LNCAP (cell line): Measurements from ENCODE around the gene SPAST.

Experiments
- TF ChIP-seq, protein P1 (sequence below): fragments of 450-650 bp; IDR thresholded peaks from 2 replicates; pipeline ENCODE4 v1.5.1; 2017; ENCODE audit warnings: mild to moderate bottlenecking

The SPAST gene

DNA sequence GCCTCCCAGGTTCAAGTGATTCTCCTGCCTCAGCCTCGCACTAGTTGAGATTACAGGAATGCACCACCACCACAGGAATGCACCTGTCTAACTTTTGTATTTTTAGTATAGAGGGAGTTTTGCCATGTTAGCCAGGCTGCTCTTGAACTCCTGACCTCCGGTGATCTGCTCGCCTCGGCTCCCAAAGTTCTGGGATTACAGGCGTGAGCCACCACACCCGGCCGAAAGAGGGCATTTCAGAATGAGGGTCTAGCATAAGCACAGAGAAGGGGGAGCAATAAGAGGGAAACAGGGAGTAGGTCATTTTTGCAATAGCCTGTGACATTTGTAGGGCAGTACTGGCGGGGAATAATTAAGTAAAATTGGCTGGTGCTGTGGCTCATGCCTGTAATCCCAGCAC is 1.9 kb upstream of the SPAST start:
- TF ChIP-seq, protein P1, sequence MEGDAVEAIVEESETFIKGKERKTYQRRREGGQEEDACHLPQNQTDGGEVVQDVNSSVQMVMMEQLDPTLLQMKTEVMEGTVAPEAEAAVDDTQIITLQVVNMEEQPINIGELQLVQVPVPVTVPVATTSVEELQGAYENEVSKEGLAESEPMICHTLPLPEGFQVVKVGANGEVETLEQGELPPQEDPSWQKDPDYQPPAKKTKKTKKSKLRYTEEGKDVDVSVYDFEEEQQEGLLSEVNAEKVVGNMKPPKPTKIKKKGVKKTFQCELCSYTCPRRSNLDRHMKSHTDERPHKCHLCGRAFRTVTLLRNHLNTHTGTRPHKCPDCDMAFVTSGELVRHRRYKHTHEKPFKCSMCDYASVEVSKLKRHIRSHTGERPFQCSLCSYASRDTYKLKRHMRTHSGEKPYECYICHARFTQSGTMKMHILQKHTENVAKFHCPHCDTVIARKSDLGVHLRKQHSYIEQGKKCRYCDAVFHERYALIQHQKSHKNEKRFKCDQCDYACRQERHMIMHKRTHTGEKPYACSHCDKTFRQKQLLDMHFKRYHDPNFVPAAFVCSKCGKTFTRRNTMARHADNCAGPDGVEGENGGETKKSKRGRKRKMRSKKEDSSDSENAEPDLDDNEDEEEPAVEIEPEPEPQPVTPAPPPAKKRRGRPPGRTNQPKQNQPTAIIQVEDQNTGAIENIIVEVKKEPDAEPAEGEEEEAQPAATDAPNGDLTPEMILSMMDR, result no peak

DNA sequence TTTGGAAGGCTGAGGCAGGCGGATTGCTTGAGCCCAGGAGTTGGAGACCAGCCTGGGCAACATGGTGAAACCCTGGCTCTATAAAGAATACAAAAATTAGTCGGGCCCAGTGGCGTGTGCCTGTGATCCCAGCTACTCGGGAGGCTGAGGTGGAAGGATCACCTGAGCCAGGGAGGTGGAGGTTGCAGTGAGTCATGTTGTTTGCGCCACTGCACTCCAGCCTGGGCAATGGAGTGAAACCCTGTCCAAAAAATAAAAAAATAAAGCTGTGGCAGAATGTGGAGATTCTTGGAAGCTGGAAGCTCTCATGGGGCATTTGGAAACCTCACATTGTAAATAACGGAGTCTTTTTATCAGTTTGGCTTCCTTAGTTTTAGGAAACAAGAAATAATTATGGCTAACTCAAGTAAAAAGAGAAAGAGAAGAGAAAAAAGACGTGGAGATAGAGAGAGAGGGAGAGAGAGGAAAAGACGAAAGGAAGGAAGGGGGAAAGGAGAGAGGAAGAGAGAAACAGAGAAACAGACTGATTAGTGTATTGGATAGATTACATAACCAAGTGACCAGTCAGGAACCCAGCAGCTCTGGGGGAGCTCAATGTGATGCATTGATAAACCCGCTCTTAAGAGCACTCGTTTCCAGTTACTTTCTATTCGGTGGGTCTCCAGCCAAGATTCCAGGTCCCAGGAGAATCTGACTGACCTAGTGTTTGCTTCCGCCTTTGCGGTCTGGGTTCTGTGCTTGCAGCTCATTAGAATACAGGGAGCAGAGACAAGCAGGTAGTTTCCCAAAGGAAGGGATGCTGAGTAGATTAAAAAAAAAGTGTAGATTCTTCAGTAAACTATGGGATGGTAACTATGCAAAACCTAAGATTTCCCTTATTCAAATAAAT is 1.1 kb upstream of the SPAST start:
- TF ChIP-seq, protein P1, result no peak

DNA sequence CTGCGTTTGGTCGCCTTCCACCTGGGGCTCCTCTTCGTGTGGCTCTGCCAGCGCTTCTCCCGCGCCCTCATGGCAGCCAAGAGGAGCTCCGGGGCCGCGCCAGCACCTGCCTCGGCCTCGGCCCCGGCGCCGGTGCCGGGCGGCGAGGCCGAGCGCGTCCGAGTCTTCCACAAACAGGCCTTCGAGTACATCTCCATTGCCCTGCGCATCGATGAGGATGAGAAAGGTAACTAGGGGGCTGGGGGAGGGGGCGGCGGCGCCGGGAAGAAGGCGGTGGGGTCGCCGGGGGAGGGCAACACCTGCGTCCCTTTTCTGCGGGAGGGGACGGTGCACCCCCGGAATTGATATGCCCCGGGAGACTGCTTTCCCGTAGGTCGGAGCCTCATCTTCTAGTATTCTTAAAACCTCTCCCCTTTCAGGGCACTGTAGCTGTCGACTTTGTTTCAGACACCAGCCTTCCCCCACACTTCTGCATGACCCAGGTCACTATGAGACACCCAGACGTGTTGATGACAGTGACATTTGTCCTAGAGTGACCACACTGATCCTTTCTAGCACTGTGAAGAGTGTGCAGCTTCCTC is 755 bp downstream of the SPAST start:
- TF ChIP-seq, protein P1, result no peak

DNA sequence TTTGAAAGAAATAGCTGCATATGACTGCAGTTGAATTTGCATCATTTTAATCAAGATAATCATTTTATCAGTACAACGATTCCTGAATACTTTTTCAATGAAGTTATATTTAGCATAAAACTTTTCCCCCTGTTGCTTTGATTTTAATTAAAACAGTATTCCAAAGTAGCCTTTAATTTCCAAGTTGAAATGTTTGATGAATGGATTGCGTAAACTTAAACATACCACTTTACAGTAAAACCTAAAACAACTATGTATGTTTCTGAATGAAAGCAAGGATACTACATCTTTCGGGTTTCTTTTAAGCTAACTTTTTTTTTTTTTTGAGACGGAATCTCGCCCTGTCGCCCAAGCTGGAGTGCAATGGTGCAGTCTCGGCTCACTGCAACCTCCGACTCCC is 1.4 kb downstream of the SPAST start:
- TF ChIP-seq, protein P1, result no peak

DNA sequence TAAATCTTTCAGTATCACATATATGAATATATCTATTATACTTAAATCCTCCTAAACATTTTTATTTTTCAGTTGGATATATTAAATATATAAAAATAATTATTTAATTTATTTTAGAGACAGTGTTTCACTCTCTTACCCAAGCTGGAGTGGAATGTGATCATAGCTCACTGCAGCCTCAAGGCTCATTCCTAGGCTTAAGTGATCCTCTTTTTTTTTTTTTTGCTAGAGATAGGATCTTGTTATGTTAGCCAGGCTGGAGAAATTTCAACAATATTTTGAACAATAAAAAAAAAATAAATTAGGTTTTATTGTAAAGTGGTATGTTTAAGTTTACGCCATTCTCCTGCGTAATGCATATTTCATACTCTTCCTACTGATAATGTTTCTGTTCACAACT is 4.2 kb downstream of the SPAST start:
- TF ChIP-seq, protein P1, result no peak

DNA sequence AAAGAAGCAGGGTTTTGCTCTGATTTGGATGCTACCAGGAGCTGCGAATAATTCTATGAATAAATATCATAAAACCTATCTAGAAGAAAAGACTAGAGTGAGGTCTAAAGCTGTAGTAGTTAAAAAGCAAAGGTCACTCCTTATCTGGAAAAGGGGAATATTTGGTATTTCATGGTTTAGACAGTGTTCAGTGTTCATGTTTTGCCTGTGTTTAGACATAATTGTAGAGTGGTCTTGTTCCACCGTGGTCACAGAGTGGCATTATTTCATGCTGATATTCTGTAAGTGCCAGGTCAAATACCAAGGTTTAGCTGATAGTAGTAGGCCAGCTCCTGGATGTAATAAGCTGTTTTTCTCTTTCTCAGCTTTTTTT is 10.8 kb downstream of the SPAST start:
- TF ChIP-seq, protein P1, result no peak

DNA sequence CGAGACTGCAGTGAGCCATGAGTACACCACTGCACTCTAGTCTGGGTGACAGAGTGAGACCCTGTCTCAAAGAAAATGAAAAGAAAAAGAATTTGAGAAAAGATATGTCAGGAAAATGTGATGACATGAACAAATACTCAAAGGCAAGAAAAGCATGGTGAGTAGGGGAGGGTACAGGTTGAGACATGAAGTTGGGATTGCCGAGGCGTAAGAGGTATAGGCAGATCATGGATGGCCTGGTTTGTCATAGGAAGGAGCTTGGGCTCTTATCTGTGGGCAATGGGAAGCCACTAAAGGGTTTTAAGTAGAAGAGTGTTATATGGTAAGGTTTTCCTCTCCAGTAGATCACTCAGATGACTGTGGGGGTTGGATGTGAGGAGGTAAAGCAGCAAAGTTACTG is 32.3 kb downstream of the SPAST start:
- TF ChIP-seq, protein P1, result no peak
